Measurements from ENCODE around the gene ABI1. TPM values are rescaled to one million over a fixed set of nuclear protein-coding genes. Genes with fewer than 3 reads are reported as not detected.
"Not testable (repeated sequence)": the region's sequence is repeated elsewhere in the genome, so short reads cannot be mapped to it uniquely, and the experiment has no call there.

ABI1 gene
- total and polyA plus RNA-seq, 2 of the 13 experiments (the other 11 are each of a cell fraction or from before 2014, with no cell fraction given) = 20.9 to 22.9 TPM

DNA sequence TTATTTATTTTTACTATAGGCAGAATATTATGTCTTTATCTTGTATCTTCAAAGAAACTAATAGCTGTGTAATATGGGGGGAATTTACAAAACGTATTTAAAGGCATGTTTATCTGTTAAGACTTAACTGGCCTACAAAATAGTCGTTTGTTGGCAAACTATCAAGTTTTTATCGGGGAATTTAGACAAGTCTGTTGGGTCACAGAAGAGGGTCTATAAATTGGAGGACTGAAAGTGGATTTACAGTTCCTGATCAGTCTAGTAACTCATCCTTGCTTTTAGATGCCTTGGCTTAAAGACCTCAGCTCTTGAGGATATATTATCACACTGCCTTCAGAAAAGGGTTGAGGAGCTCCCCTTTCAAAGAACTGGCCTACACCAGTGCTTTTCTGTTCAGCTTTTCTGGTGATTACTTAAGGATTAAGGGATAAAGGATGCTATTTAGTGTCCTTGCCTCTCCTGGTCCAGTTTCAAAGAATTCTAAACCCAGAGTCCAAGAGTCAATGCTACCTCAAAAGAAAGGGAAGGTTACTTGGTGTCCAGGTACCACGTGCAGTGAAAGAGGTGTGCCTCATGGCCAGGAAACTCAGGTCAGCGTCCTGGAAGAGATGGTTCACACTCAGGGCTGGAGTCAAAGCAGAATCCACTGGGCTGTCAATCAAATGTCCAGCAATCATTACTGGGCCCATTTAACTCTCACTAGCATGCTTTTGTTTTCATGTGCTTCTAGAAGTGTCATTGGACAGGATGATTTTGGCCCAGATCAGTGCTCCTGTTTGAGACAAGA, 42.9 kb upstream of the ABI1 start:
- in situ Hi-C loops (cut with HindIII; ENCODE audit: extremely low pct_ligation_motif_present, low pct_unique_long_range_greater_than_20kb) = no loop called here
- no peaks in the 10 kb centered on the region for H3K36me3 ChIP-seq (replicated peaks in 1 of 2; ENCODE audit: control insufficient read depth in 1 of 2, insufficient read depth in 2 of 2, low read length in 2 of 2)
- ChIA-PET CTCF (ENCODE audit: low intra/inter-chr PET ratio, low total read pairs) (no interaction called here), POLR2A (no interaction called here)
- no peaks in the 10 kb centered on the region for H3K79me2 ChIP-seq (ENCODE audit: insufficient read depth, low read length)
- no TSS peak for BruUV-seq (replicated peaks)
- no peaks in the 10 kb centered on the region for H3K4me1 ChIP-seq (ENCODE audit: insufficient read depth, low read length)
- H3K27ac ChIP-seq (ENCODE audit: extremely low read length, insufficient read depth, low read length) = no peak overlapping the region
- 2% methylated on average over 5 of the region's 5 CpGs for WGBS (ENCODE audit: low lambda C conversion rate)
- H3K27me3 ChIP-seq (ENCODE audit: control insufficient read depth in 1 of 2, insufficient read depth in 2 of 2, low read length in 2 of 2) = no peaks in the 10 kb centered on the region; a peak in 1 of 5 replicates
- no peak for DNase-seq (ENCODE audit: low spot score)
- no peak overlapping the region for H2AFZ ChIP-seq (ENCODE audit: low read length)
- no peak for FAIRE-seq
- intact Hi-C loops (cut with micrococcal nuclease; ENCODE audit: unreplicated experiment) = no loop called here
- no peak for TF ChIP-seq ZNF557 (CRISPR knock-in tag; IDR thresholded peaks at IDR 0.05)
- TF ChIP-seq ZNF44 (CRISPR knock-in tag; IDR thresholded peaks at IDR 0.05) = no peak
- H3K4me3 ChIP-seq (replicated peaks in 1 of 3; ENCODE audit: insufficient read depth in 1 of 3, low read depth in 2 of 3, low read length in 3 of 3) = no peak overlapping the region
- H4K20me1 ChIP-seq (ENCODE audit: insufficient read depth, low read length) = no peaks in the 10 kb centered on the region
- H3K4me2 ChIP-seq (ENCODE audit: low read depth, low read length) = no peak overlapping the region
- H3K9ac ChIP-seq (ENCODE audit: insufficient read depth, low read depth, low read length) = no peak overlapping the region
- H3K9me3 ChIP-seq (ENCODE audit: low read length) = no peaks in the 10 kb centered on the region
- ATAC-seq = no peak

- intact Hi-C loops (cut with micrococcal nuclease; ENCODE audit: unreplicated experiment); ATAC-seq: not testable (repeated sequence)
Observed at GRCh38 chr10:26892306-26892923, 31.7 kb upstream of the ABI1 start.

More at GRCh38 chr10:26892306-26892923, 31.7 kb upstream of the ABI1 start:
- BruUV-seq (replicated peaks); H3K27me3 ChIP-seq (ENCODE audit: control insufficient read depth in 1 of 2, insufficient read depth in 2 of 2, low read length in 2 of 2); H3K79me2 ChIP-seq (ENCODE audit: insufficient read depth, low read length); FAIRE-seq; H2AFZ ChIP-seq (ENCODE audit: low read length); H4K20me1 ChIP-seq (ENCODE audit: insufficient read depth, low read length); H3K27ac ChIP-seq (ENCODE audit: extremely low read length, insufficient read depth, low read length); H3K4me1 ChIP-seq (ENCODE audit: insufficient read depth, low read length); DNase-seq (ENCODE audit: low spot score); H3K9ac ChIP-seq (ENCODE audit: insufficient read depth, low read depth, low read length); H3K9me3 ChIP-seq (ENCODE audit: low read length); H3K4me3 ChIP-seq (replicated peaks in 1 of 3; ENCODE audit: insufficient read depth in 1 of 3, low read depth in 2 of 3, low read length in 3 of 3); H3K36me3 ChIP-seq (replicated peaks in 1 of 2; ENCODE audit: control insufficient read depth in 1 of 2, insufficient read depth in 2 of 2, low read length in 2 of 2); H3K4me2 ChIP-seq (ENCODE audit: low read depth, low read length); POLR2A ChIA-PET: not testable (repeated sequence)
- 37% methylated on average over 9 of the region's 11 CpGs for WGBS (ENCODE audit: low lambda C conversion rate)
- CTCF ChIA-PET (ENCODE audit: low intra/inter-chr PET ratio, low total read pairs) = interaction anchor here (2.0 kb wide), 1 partner anchor 468 kb away, joined by 20 read pairs; no protein-coding TSS in a partner anchor
- in situ Hi-C loops (cut with HindIII; ENCODE audit: extremely low pct_ligation_motif_present, low pct_unique_long_range_greater_than_20kb) = loop anchor here (5.0 kb wide), 1 partner anchor 465 kb away; no protein-coding TSS in a partner anchor
